Raji (cell line): ENCODE data around the gene CLIC5.

Experiments used
- POLR2A ChIP-seq: IDR thresholded peaks from 2 replicates; pipeline ENCODE4 v1.6.1; 2011; ENCODE audit warnings: low read depth, low read length, control low read depth; ENCODE audit not compliant: insufficient read depth

Gene CLIC5

GRCh38 chr6:45986746-45987274 is 28.9 kb downstream of the CLIC5 start:
- TF ChIP-seq POLR2A, result no peak

DNA sequence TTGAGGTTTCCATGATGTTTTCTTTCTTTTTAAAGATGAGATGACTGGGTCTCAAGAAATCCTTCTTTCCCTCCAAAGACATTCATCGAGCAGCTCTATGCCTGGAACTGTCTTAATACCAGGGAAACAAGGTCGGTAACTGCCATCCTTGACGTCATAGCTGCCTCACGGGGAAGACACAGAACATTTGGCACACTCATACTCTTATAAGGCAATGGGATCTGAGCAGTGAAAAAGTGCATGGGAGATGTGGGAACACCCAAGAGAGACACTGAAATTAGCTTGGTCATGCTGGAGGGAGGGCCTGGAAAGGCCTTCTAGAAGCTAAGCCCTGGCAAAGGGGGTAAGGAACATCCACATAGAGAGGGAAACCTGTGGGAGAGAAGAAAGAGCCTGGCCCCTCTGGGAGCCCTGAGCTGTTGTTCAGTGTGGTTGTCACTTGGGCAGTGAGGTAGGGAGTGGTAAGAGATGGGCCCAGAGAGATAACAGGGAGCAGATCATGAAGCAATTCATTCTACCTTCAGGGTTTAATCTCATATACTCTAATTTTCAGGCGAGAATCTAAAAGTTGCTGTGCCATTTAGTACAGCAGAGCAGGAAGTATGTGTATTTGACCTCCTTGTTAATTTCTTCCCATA is 30.8 kb downstream of the CLIC5 start:
- TF ChIP-seq POLR2A, result no peak

DNA sequence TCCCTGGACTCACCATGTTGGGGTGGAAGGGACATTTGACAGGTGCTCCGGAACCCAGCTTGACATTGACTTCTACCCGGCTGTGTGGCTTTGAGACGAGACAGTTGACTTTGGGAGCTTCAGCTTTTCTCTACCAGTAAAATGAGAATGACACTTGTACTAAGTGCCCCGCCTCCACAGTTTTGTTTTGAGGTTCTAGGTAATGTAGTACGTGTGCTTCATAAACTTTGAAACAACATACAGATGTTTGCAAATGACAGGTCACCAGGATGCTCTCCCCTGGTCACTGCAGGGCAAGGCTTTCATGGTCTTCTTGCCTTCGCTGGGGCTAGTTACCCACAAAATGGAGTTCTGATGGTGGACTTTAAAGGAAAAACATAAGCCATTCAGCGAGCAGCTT is 31.3 kb downstream of the CLIC5 start:
- no peak for TF ChIP-seq POLR2A

DNA sequence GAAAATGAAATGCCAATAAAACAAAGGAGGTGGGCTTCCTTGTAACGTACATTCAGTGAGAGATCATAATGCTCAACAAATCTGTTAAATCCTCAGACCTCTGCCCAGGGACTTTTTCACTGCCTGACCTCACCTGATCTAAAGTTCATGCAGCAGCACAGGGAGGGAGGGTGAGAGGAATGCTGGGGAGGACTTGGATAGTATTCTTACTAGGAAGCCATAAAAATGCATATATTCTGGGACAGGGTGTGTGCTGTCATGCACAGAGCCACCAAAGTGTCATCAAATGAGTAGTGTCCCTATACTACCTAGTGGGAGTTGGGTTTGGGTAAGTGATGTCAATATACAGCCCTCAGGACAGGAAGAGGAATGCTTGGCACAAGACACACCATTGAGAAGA is 32.6 kb downstream of the CLIC5 start:
- TF ChIP-seq POLR2A, result no peak

DNA sequence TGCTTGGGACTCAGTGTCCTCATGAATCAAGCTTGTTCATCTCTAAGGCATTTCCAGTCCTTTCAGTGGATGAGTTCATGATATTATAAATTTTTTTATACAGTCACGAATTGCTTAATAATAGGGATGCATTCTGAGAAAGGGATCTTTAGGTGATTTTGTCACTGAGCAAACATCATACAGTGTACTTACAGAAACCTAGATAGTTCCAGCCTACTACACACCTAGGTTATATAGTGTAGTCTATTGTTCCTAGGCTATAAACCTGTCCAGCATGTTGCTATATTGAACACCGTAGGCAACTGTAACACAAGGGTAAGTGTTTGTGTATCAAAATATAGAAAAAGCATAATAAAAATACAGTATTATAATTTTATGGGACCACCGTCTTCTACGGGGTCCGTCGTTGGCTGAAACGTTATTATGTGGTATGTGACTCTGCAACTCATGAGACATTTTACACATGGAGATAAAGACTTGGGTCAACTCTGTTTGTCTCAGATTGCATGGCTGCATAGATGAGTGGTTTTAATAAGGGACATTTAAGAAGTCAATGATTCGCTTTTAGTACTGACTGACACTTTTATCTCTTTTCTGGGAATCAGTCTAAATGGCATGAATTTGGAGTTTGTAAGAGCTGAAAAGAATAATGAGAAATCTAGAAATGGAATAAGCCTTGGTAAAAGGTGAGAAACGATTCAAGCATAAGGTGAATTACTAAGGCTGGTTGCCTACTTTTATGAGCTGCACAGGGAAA is 33.2 kb downstream of the CLIC5 start:
- no peak for TF ChIP-seq POLR2A

- no peak for TF ChIP-seq POLR2A
Observed at GRCh38 chr6:45981046-45981445, 34.6 kb downstream of the CLIC5 start.

DNA sequence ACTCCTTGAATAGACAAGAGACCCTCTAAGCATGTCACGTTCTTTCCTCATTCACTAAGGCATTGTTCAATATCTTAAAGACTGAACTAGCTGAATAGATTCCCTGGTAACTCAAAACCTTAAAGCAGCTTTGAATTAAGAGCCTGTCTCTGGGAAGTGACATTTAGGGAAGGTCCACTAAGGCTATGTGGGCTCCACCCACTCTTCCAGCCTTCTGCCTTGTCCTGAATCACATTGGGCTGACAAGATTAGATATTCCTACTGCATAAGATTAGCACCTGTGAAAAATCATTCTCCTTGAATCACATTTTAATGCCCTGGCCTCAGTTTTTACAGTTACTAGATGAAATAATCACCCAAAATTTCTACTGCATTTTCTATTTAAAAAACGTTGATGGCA is 36.3 kb downstream of the CLIC5 start:
- no peak for TF ChIP-seq POLR2A

DNA sequence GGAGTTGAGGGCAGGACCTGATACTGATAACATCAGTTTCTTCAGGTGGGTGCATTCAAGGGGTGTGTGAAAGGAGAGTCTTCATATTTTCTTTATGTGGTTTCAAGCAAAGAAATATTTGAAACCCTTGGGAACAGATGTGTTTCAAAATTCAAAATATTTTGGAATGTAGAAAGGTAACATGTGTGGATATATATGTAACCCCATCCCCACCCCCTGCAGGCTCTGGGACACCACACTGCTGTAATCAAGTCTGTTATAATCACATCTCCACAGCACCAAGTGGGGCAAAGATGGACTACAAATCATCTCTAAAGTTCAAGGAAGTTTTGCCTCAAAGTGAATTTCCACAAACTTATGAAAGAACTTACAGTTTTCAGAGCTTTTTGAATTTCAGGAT is 41.1 kb downstream of the CLIC5 start:
- TF ChIP-seq POLR2A, result no peak

DNA sequence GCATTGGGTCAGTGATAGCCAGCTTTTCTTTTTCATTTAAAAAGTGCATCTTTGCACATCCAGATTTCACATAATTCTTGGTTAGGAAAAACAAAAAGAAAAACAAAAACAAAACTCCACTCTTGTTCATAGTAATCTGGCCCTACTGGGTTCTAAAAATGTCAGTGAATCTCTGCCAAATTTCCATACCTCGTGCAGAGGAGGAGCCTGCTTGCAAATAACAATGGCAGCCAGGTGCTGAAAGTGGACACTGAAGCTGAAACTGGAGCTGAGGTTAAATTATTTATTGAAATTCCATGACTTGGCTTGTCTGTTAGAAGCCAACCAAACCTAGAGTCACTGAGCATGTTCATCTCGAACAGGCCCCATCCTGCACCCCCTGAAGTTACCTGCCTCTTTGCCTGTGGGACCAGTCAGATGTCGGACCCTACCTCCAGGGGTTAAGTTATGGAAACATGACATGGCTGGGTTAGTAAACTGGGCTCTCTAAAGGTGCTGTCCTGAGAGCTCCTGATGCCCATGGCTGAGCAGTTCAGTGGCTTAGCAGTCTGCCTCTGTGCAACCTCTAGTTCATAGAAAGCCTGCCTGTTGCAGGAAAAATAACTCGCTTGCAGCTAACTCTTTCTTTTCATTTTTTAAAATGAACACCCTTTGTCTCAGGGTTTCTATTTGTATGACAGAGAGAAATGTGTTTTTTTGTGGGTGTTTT is 42.7 kb downstream of the CLIC5 start:
- TF ChIP-seq POLR2A, result no peak

GRCh38 chr6:45971287-45971686 is 44.4 kb downstream of the CLIC5 start:
- no peak for TF ChIP-seq POLR2A

DNA sequence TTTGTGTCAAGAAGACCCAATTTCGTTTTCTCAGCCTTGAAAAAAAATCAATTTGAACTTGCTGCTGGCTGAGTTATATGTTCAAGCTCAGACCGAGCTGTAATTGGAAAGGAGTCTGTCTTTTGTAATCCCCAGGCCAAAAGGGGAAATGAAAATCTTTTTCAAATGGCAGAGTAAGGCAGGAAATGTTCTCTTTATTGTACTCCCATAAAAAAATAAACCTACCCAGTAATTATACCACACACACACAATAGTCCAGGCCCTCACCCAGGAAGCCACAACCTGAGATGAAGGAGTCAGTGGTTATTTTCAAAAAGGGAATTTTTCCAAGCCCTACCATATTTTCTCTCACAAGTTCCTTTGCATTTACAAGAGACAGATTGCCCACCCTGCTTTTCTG is 45.3 kb downstream of the CLIC5 start:
- TF ChIP-seq POLR2A, result no peak

- no peak for TF ChIP-seq POLR2A
Observed at GRCh38 chr6:45969883-45970282, 45.8 kb downstream of the CLIC5 start.

- TF ChIP-seq POLR2A, result no peak
Observed at GRCh38 chr6:45969026-45969425, 46.6 kb downstream of the CLIC5 start.

- no peak for TF ChIP-seq POLR2A
Observed at GRCh38 chr6:45967363-45967762, 48.3 kb downstream of the CLIC5 start.

DNA sequence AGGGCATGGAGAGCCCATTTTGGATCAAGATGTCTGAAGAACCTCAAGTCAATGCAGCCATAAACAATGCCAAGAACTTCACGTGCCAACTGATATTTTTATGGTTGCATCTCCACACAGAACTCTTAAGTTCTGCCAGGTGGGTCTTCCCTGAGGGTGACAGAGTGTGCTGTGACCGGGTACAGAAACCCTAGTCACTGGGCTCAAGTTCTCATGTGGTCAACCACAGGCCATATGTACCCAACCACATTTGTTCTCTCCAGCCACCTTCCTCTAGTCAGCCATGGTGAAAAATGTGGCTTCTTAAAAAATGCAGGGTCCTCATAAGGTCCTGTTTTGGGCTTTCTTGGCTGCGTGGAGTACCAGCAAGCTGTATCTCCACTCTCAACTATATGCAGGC is 48.9 kb downstream of the CLIC5 start:
- TF ChIP-seq POLR2A, result no peak

GRCh38 chr6:45966340-45966739 is 49.3 kb downstream of the CLIC5 start:
- no peak for TF ChIP-seq POLR2A

- no peak for TF ChIP-seq POLR2A
Observed at GRCh38 chr6:45965792-45966191, 49.9 kb downstream of the CLIC5 start.

- no peak for TF ChIP-seq POLR2A
Observed at GRCh38 chr6:45965007-45965406, 50.7 kb downstream of the CLIC5 start.
